ENCODE results near the gene PHTF2.
"Not testable (repeated sequence)": the region's sequence is repeated elsewhere in the genome, so short reads cannot be mapped to it uniquely, and the experiment has no call there.

The PHTF2 gene

GRCh38 chr7:77863860-77864259 is 65.3 kb downstream of the PHTF2 start:
- FAIRE-seq (no peak), DNase-seq (ENCODE audit: insufficient read length, low spot score) (no peak)
- TF ChIP-seq POU2F2 (IDR thresholded peaks at IDR 0.05; ENCODE audit: low read depth, low read length) (no peak), POLR2A (IDR thresholded peaks at IDR 0.05; ENCODE audit: low read depth, low read length) (no peak), TAF1 (IDR thresholded peaks at IDR 0.05; ENCODE audit: low read depth, low read length) (no peak), SPI1 (IDR thresholded peaks at IDR 0.05; ENCODE audit: low read depth, low read length) (no peak), POLR2AphosphoS5 (IDR thresholded peaks at IDR 0.05; ENCODE audit: low read depth, low read length) (no peak), PAX5 (IDR thresholded peaks at IDR 0.05; ENCODE audit: insufficient read depth, low read length, severe bottlenecking) (no peak)

DNA sequence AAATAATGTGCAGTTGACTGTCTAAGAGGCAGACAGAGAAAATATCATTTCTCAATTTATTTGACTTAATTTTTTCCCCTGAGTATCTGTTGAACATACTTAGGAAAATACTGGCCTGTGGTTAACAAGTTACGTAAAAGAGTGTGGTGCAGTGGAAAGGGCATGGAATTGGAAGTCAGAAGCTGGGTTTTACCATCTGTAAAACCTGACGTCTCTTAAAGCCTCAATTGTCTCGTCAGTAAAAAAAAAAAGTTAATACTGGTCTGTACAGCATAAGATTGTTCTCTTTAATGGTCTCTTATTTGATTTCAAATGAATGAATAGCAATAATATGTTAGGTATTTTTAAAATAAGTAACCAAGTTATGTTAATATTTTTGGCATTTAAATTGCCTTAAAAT is 67.8 kb downstream of the PHTF2 start:
- TF ChIP-seq PAX5 (IDR thresholded peaks at IDR 0.05; ENCODE audit: insufficient read depth, low read length, severe bottlenecking) = no peak
- TF ChIP-seq POLR2AphosphoS5 (IDR thresholded peaks at IDR 0.05; ENCODE audit: low read depth, low read length) = no peak
- no peak for TF ChIP-seq POLR2A (IDR thresholded peaks at IDR 0.05; ENCODE audit: low read depth, low read length)
- no peak for TF ChIP-seq TAF1 (IDR thresholded peaks at IDR 0.05; ENCODE audit: low read depth, low read length)
- TF ChIP-seq SPI1 (IDR thresholded peaks at IDR 0.05; ENCODE audit: low read depth, low read length) = no peak
- no peak for TF ChIP-seq POU2F2 (IDR thresholded peaks at IDR 0.05; ENCODE audit: low read depth, low read length)
- no peak for DNase-seq (ENCODE audit: insufficient read length, low spot score)
- no peak for FAIRE-seq

GRCh38 chr7:77866786-77867536 is 68.4 kb downstream of the PHTF2 start:
- DNase-seq (ENCODE audit: insufficient read length, low spot score) (no peak), FAIRE-seq (no peak)

GRCh38 chr7:77867537-77867865 is 68.9 kb downstream of the PHTF2 start:
- FAIRE-seq = no peak
- no peak for TF ChIP-seq PAX5 (IDR thresholded peaks at IDR 0.05; ENCODE audit: insufficient read depth, low read length, severe bottlenecking)
- no peak for TF ChIP-seq SPI1 (IDR thresholded peaks at IDR 0.05; ENCODE audit: low read depth, low read length)
- no peak for TF ChIP-seq POLR2AphosphoS5 (IDR thresholded peaks at IDR 0.05; ENCODE audit: low read depth, low read length)
- no peak for TF ChIP-seq POU2F2 (IDR thresholded peaks at IDR 0.05; ENCODE audit: low read depth, low read length)
- TF ChIP-seq POLR2A (IDR thresholded peaks at IDR 0.05; ENCODE audit: low read depth, low read length) = no peak
- TF ChIP-seq TAF1 (IDR thresholded peaks at IDR 0.05; ENCODE audit: low read depth, low read length) = no peak
- DNase-seq (ENCODE audit: insufficient read length, low spot score) = no peak

More at GRCh38 chr7:77866786-77867536, 68.4 kb downstream of the PHTF2 start:
- TF ChIP-seq POU2F2 (IDR thresholded peaks at IDR 0.05; ENCODE audit: low read depth, low read length) = no peak
- TF ChIP-seq SPI1 (IDR thresholded peaks at IDR 0.05; ENCODE audit: low read depth, low read length) = no peak
- no peak for TF ChIP-seq TAF1 (IDR thresholded peaks at IDR 0.05; ENCODE audit: low read depth, low read length)
- TF ChIP-seq PAX5 (IDR thresholded peaks at IDR 0.05; ENCODE audit: insufficient read depth, low read length, severe bottlenecking) = no peak
- TF ChIP-seq POLR2AphosphoS5 (IDR thresholded peaks at IDR 0.05; ENCODE audit: low read depth, low read length) = no peak

GRCh38 chr7:77872256-77872655 is 73.7 kb downstream of the PHTF2 start:
- DNase-seq (ENCODE audit: insufficient read length, low spot score) = not testable (repeated sequence)

GRCh38 chr7:77873416-77874327 is 75.1 kb downstream of the PHTF2 start:
- not testable (repeated sequence) for FAIRE-seq; DNase-seq (ENCODE audit: insufficient read length, low spot score)

More at GRCh38 chr7:77872256-77872655, 73.7 kb downstream of the PHTF2 start:
- not testable (repeated sequence) for FAIRE-seq

GRCh38 chr7:77877791-77878190 is 79.2 kb downstream of the PHTF2 start:
- TF ChIP-seq PAX5 (IDR thresholded peaks at IDR 0.05; ENCODE audit: insufficient read depth, low read length, severe bottlenecking) (no peak), POLR2A (IDR thresholded peaks at IDR 0.05; ENCODE audit: low read depth, low read length) (no peak), POLR2AphosphoS5 (IDR thresholded peaks at IDR 0.05; ENCODE audit: low read depth, low read length) (no peak), SPI1 (IDR thresholded peaks at IDR 0.05; ENCODE audit: low read depth, low read length) (no peak)
- DNase-seq (ENCODE audit: insufficient read length, low spot score) (no peak), FAIRE-seq (no peak)

GRCh38 chr7:77878500-77878899 is 79.9 kb downstream of the PHTF2 start:
- FAIRE-seq = no peak
- TF ChIP-seq SPI1 (IDR thresholded peaks at IDR 0.05; ENCODE audit: low read depth, low read length) (no peak), POLR2AphosphoS5 (IDR thresholded peaks at IDR 0.05; ENCODE audit: low read depth, low read length) (no peak), TAF1 (IDR thresholded peaks at IDR 0.05; ENCODE audit: low read depth, low read length) (no peak), POU2F2 (IDR thresholded peaks at IDR 0.05; ENCODE audit: low read depth, low read length) (no peak), PAX5 (IDR thresholded peaks at IDR 0.05; ENCODE audit: insufficient read depth, low read length, severe bottlenecking) (no peak), POLR2A (IDR thresholded peaks at IDR 0.05; ENCODE audit: low read depth, low read length) (no peak)

DNA sequence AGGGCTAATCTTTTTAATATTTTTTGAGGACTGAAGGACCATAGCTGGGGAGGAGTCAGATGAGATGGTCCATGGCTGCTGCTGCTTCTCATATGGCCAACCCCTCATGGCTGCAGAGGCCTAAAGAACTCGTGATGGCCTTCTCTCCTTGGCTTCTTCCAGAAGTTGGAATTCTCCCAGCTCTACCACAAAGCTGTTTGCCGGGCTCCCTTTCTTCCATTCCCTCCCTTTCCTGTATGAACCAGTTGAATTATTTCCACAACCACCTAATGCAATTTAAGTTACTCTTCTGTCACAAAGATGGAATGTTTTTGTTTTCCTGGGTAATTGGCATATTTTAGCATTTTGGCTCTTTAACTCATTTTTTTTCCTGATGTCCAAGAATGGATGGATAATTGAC is 80.7 kb downstream of the PHTF2 start:
- TF ChIP-seq PAX5 (IDR thresholded peaks at IDR 0.05; ENCODE audit: insufficient read depth, low read length, severe bottlenecking) = no peak
- FAIRE-seq (no peak), DNase-seq (ENCODE audit: insufficient read length, low spot score) (no peak)

More at GRCh38 chr7:77878500-77878899, 79.9 kb downstream of the PHTF2 start:
- no peak for DNase-seq (ENCODE audit: insufficient read length, low spot score)

GRCh38 chr7:77881871-77882270 is 83.3 kb downstream of the PHTF2 start:
- DNase-seq (ENCODE audit: insufficient read length, low spot score) = no peak
- no peak for FAIRE-seq
- TF ChIP-seq TAF1 (IDR thresholded peaks at IDR 0.05; ENCODE audit: low read depth, low read length) (no peak), PAX5 (IDR thresholded peaks at IDR 0.05; ENCODE audit: insufficient read depth, low read length, severe bottlenecking) (no peak), SPI1 (IDR thresholded peaks at IDR 0.05; ENCODE audit: low read depth, low read length) (no peak), POU2F2 (IDR thresholded peaks at IDR 0.05; ENCODE audit: low read depth, low read length) (no peak)

All from GM12891 (cell line).